Thyroid gland (tissue), 4 donors: ENCODE results near the gene EDNRA.

Experiments
- POLR2A ChIP-seq, 2 donors: fragments of 450-650 bp; IDR thresholded peaks; one replicate each; pipeline ENCODE4 v1.6.1; 2017; ENCODE audit warnings: antibody characterized with exemption in 2 of 2, mild to moderate bottlenecking in 2 of 2, moderate library complexity in 1 of 2
- TF ChIP-seq, protein P1 (sequence below), 6 experiments: fragments of 200-600 bp in 3 of 6; fragments of 450-650 bp in 3 of 6; sonication (generic) in 3 of 6; IDR thresholded peaks; one replicate each; pipeline ENCODE4 v1.5.1; 2016 to 2019; ENCODE audit warnings: antibody characterized with exemption in 6 of 6, mild to moderate bottlenecking in 2 of 6, inconsistent platforms in 1 of 6, moderate library complexity in 1 of 6

DNA sequence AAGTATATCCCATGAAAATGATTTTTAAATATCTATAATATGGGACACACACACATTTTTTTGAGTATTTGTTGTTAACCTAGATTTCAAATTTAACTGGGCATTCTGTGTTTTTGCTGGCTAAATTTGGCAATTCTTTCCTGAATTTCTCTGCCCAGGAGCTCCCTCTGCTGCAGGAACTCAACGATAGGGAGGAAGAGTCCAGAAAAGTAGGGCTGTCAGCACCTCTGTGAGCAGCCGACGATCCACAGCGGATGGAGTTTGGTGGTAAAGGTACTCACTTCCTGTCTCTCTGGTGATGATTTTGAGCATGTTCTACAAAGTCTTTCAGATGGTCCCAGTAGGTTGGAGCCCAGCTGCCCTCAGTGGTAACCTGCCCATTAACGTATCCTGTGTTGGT is 113.2 kb downstream of the EDNRA start:
- TF ChIP-seq, protein P1, sequence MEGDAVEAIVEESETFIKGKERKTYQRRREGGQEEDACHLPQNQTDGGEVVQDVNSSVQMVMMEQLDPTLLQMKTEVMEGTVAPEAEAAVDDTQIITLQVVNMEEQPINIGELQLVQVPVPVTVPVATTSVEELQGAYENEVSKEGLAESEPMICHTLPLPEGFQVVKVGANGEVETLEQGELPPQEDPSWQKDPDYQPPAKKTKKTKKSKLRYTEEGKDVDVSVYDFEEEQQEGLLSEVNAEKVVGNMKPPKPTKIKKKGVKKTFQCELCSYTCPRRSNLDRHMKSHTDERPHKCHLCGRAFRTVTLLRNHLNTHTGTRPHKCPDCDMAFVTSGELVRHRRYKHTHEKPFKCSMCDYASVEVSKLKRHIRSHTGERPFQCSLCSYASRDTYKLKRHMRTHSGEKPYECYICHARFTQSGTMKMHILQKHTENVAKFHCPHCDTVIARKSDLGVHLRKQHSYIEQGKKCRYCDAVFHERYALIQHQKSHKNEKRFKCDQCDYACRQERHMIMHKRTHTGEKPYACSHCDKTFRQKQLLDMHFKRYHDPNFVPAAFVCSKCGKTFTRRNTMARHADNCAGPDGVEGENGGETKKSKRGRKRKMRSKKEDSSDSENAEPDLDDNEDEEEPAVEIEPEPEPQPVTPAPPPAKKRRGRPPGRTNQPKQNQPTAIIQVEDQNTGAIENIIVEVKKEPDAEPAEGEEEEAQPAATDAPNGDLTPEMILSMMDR (IDR thresholded peaks at IDR 0.05) = no peak
- TF ChIP-seq POLR2A (IDR thresholded peaks at IDR 0.05) = no peak
